ENCODE results near the gene CKM. TPM values are rescaled to one million over a fixed set of nuclear protein-coding genes. Genes with fewer than 3 reads are reported as not detected.

The CKM gene
- total RNA-seq, 1 experiment from 2014 or later: not detected

DNA sequence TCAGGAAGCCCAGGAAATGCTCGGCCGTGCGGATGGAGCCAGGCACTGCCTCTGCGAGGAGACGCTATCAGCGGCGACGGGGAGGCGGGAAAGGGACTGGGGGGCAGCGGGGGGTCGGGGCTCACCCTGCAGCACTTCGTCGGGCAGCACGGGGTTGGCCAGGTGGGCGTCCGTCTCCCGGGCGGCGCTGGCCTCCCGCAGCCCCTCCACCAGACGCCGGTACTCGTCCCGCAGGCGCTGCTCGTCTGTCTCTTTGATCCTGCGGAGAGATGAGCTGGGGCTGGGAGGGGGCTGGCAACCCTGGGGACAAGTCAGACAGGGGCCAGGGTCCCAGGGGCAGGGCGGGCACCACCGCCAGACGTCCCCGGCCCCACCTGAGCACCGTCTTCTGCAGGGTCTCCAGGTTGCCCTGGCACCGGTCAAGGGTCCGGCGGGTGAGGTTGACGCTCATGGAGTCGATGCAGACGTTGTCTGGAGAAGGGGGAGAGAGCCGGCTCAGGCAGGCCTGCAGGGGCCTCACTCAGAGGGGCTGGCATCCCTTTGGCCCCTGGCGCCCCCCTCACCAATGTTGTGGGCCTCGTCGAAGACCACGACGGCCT lies 41.3 kb upstream of the CKM start:
- H3K4me3 ChIP-seq (ENCODE audit: low read length): no peak overlapping the region
- H3K9ac ChIP-seq (ENCODE audit: low read length): no peak overlapping the region
- TF ChIP-seq EZH2 (IDR thresholded peaks at IDR 0.05; ENCODE audit: low read length, unreplicated experiment): no peak
- no peak for TF ChIP-seq EZH2phosphoT487 (IDR thresholded peaks at IDR 0.05; ENCODE audit: borderline replicate concordance, low read length)
- TF ChIP-seq, protein P1, sequence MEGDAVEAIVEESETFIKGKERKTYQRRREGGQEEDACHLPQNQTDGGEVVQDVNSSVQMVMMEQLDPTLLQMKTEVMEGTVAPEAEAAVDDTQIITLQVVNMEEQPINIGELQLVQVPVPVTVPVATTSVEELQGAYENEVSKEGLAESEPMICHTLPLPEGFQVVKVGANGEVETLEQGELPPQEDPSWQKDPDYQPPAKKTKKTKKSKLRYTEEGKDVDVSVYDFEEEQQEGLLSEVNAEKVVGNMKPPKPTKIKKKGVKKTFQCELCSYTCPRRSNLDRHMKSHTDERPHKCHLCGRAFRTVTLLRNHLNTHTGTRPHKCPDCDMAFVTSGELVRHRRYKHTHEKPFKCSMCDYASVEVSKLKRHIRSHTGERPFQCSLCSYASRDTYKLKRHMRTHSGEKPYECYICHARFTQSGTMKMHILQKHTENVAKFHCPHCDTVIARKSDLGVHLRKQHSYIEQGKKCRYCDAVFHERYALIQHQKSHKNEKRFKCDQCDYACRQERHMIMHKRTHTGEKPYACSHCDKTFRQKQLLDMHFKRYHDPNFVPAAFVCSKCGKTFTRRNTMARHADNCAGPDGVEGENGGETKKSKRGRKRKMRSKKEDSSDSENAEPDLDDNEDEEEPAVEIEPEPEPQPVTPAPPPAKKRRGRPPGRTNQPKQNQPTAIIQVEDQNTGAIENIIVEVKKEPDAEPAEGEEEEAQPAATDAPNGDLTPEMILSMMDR (conservative IDR thresholded peaks at IDR 0.05; ENCODE audit: low read depth, low read length): no peak
- no peaks in the 10 kb centered on the region for H3K9me2 ChIP-seq (replicated peaks; ENCODE audit: low read length)
- no peak overlapping the region for H2AFZ ChIP-seq (ENCODE audit: low read length)
- H3K27me3 ChIP-seq (ENCODE audit: low read length): no peaks in the 10 kb centered on the region
- ATAC-seq (no peak), DNase-seq (no peak)
- H3K4me2 ChIP-seq (ENCODE audit: low read length): no peak overlapping the region
- no TSS peak for BruUV-seq (replicated peaks)
- H3K27ac ChIP-seq (ENCODE audit: low read length): no peak overlapping the region
- H3K79me2 ChIP-seq (ENCODE audit: low read length): peaks cover 16% of the 10 kb centered on the region
- ChIA-PET CTCF (interaction anchor here (0.5 kb wide), 1 partner anchor 23 kb away, joined by 3 read pairs; the partner anchor contains the start of gene KLC3), POLR2A (ENCODE audit: unreplicated experiment) (no interaction called here)
- H4K20me1 ChIP-seq (ENCODE audit: low read length): no peaks in the 10 kb centered on the region
- no peaks in the 10 kb centered on the region for H3F3A ChIP-seq (ENCODE audit: low read length, unreplicated experiment)
- H3K4me1 ChIP-seq (ENCODE audit: insufficient read depth, low read length): peaks cover 4% of the 10 kb centered on the region; the same call in 1 of the 2 replicates
- intact Hi-C loops (cut with micrococcal nuclease): no loop called here
- H3K9me3 ChIP-seq (ENCODE audit: low read length): no peaks in the 10 kb centered on the region
- peaks cover 9% of the 10 kb centered on the region; the same call in 1 of the 2 replicates for H3K36me3 ChIP-seq (ENCODE audit: low read depth, low read length)

DNA sequence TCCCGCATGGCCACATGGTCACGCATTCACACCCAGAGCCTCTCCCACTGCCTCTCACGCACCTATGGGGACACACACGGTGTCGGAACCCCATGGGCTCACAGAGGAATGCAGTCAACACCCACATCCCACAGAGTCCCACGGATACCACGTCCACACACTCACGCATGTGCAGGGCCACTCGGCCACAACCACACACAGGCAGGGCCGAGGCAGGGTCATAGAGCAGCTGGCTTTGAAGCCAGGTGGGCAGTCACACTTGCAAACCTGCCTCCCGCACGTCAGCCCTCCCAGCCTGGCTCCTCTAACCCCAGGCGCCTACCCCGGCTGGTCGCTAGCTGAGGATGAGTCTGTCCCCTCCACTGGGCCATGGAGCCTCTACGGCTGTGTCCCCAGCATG lies 39.6 kb upstream of the CKM start:
- DNase-seq (no peak), ATAC-seq (no peak)
- no peaks in the 10 kb centered on the region for H3K79me2 ChIP-seq (ENCODE audit: low read length)
- no peaks in the 10 kb centered on the region for H3K27me3 ChIP-seq (ENCODE audit: low read length)
- H3K9me3 ChIP-seq (ENCODE audit: low read length): no peaks in the 10 kb centered on the region
- H3F3A ChIP-seq (ENCODE audit: low read length, unreplicated experiment): no peaks in the 10 kb centered on the region
- H3K36me3 ChIP-seq (ENCODE audit: low read depth, low read length): peaks cover 12% of the 10 kb centered on the region
- no peak overlapping the region for H3K4me3 ChIP-seq (ENCODE audit: low read length)
- no TSS peak for BruUV-seq (replicated peaks)
- H3K4me2 ChIP-seq (ENCODE audit: low read length): no peak overlapping the region
- TF ChIP-seq, protein P1 (conservative IDR thresholded peaks at IDR 0.05; ENCODE audit: low read depth, low read length): no peak
- no peak for TF ChIP-seq EZH2 (IDR thresholded peaks at IDR 0.05; ENCODE audit: low read length, unreplicated experiment)
- TF ChIP-seq EZH2phosphoT487 (IDR thresholded peaks at IDR 0.05; ENCODE audit: borderline replicate concordance, low read length): no peak
- H4K20me1 ChIP-seq (ENCODE audit: low read length): no peaks in the 10 kb centered on the region
- H3K9me2 ChIP-seq (replicated peaks; ENCODE audit: low read length): no peaks in the 10 kb centered on the region
- ChIA-PET CTCF (no interaction called here), POLR2A (ENCODE audit: unreplicated experiment) (no interaction called here)
- intact Hi-C loops (cut with micrococcal nuclease): no loop called here
- H3K4me1 ChIP-seq (ENCODE audit: insufficient read depth, low read length): no peaks in the 10 kb centered on the region
- no peak overlapping the region for H3K27ac ChIP-seq (ENCODE audit: low read length)
- no peak overlapping the region for H2AFZ ChIP-seq (ENCODE audit: low read length)
- H3K9ac ChIP-seq (ENCODE audit: low read length): no peak overlapping the region

DNA sequence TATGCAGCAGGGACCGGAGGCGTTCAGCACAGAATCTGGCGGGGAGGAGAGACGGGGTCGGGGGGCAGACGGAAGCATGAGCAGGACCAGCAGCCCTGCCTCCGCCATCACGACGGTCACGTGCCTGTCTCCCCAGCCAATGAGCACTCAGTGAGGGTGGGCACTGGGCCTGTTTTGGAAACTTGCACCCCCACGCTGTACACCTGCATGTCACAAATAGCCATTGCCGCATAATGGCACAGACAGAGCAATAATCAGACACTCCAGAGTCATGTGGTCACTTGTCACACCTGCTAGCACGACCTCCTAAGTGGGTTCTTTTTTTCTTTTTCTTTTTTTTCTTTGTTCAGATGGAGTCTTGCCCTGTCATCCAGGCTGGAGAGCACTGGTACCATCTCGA lies 38.9 kb upstream of the CKM start:
- ChIA-PET POLR2A (ENCODE audit: unreplicated experiment) (no interaction called here), CTCF (no interaction called here)
- no peaks in the 10 kb centered on the region for H3K9me3 ChIP-seq (ENCODE audit: low read length)
- no peaks in the 10 kb centered on the region for H3F3A ChIP-seq (ENCODE audit: low read length, unreplicated experiment)
- no TSS peak for BruUV-seq (replicated peaks)
- no peak overlapping the region for H3K4me3 ChIP-seq (ENCODE audit: low read length)
- H4K20me1 ChIP-seq (ENCODE audit: low read length): no peaks in the 10 kb centered on the region
- H3K4me1 ChIP-seq (ENCODE audit: insufficient read depth, low read length): no peaks in the 10 kb centered on the region
- no peaks in the 10 kb centered on the region for H3K27me3 ChIP-seq (ENCODE audit: low read length)
- no peaks in the 10 kb centered on the region for H3K79me2 ChIP-seq (ENCODE audit: low read length)
- intact Hi-C loops (cut with micrococcal nuclease): no loop called here
- H3K27ac ChIP-seq (ENCODE audit: low read length): no peak overlapping the region
- TF ChIP-seq, protein P1 (conservative IDR thresholded peaks at IDR 0.05; ENCODE audit: low read depth, low read length): no peak
- TF ChIP-seq EZH2 (IDR thresholded peaks at IDR 0.05; ENCODE audit: low read length, unreplicated experiment): no peak
- TF ChIP-seq EZH2phosphoT487 (IDR thresholded peaks at IDR 0.05; ENCODE audit: borderline replicate concordance, low read length): no peak
- H2AFZ ChIP-seq (ENCODE audit: low read length): no peak overlapping the region
- ATAC-seq (no peak), DNase-seq (no peak)
- no peaks in the 10 kb centered on the region for H3K9me2 ChIP-seq (replicated peaks; ENCODE audit: low read length)
- peaks cover 12% of the 10 kb centered on the region for H3K36me3 ChIP-seq (ENCODE audit: low read depth, low read length)
- H3K9ac ChIP-seq (ENCODE audit: low read length): no peak overlapping the region
- H3K4me2 ChIP-seq (ENCODE audit: low read length): no peak overlapping the region

Data from PC-3 (cell line).